Activated B cell treated with CpG ODN at 0.5 μM for 24 hours (primary cell): Measurements from ENCODE around the gene SHANK2. TPM values are rescaled to one million over a fixed set of nuclear protein-coding genes. Genes with fewer than 3 reads are reported as not detected.

Source experiments
- ATAC-seq: fragments of 200-7000 bp; cut with Tn5 transposase; one replicate; pipeline ENCODE4 v1.10.0; 2021; ENCODE audit warnings: low read depth, mild to moderate bottlenecking, moderate library complexity
- CTCF ChIA-PET: fragments of 350-600 bp; sonication (Branson Sonifier 250); formaldehyde crosslinking; loops from one replicate; lab custom pipeline; 2021; ENCODE audit warnings: antibody characterized with exemption; lab: Charles Lee
- POLR2A ChIA-PET: fragments of 350-600 bp; sonication (Branson Sonifier 250); formaldehyde crosslinking; loops from one replicate; lab custom pipeline; 2021; ENCODE audit warnings: antibody characterized with exemption; lab: Charles Lee
- DNase-seq: peaks from one replicate; pipeline ENCODE4 v3.0.0; 2022
- H3K27ac Mint-ChIP-seq: one replicate; pipeline ENCODE4 v1.8.0; 2020; ENCODE audit warnings: mixed read lengths
- H3K27me3 Mint-ChIP-seq: one replicate; pipeline ENCODE4 v1.8.0; 2021; ENCODE audit warnings: mixed read lengths
- H3K36me3 Mint-ChIP-seq: one replicate; pipeline ENCODE4 v1.8.0; 2021; ENCODE audit warnings: low read depth, mixed read lengths
- H3K4me1 Mint-ChIP-seq: one replicate; pipeline ENCODE4 v1.8.0; 2021; ENCODE audit warnings: mixed read lengths
- H3K4me3 Mint-ChIP-seq: one replicate; pipeline ENCODE4 v1.8.0; 2020; ENCODE audit warnings: mild to moderate bottlenecking, mixed read lengths
- H3K9me3 Mint-ChIP-seq: one replicate; pipeline ENCODE4 v1.8.0; 2020; ENCODE audit warnings: mixed read lengths
- intact Hi-C: fragments of 100-400 bp; cut with micrococcal nuclease; formaldehyde crosslinking; loops from one replicate; pipeline ENCODE4 v1.15.1; 2024
- total RNA-seq: library from RNA; stranded (reverse); gene quantifications from 2 replicates; pipeline ENCODE4 v1.2.3, GENCODE V29; 2022
- TF ChIP-seq, protein P1 (sequence below): fragments of 200-600 bp; IDR thresholded peaks from one replicate; pipeline ENCODE4 v1.8.0; 2022; ENCODE audit warnings: antibody characterized with exemption, mild to moderate bottlenecking

SHANK2 gene
- total RNA-seq, 1 donor from 2014 or later = 0.24 TPM

DNA sequence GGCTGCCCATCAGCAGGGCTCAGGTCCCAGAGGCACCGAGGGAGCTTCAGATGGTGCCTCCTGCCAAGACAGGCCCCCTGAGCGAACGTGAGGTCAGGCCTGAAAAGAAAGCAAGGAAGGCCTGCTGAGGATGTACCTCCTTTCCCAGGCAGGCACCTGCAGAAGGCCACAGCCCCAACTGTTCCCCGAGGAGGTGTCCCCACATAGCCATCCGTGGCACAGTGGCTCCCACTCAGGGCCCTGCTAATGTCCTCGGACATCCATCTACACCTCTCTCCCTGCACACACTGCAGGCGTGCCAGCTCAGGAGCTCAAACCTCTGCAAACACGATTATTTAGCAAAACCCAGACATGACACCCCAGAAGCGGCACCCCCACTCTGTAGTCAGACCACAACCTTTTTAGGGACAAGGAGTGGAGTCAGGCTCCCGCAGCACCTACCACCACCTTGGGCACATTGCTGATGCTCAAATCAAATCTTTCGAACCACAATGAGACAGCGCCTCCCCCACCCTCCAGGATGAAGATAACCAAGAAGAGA is 36.9 kb downstream of the SHANK2 start:
- intact Hi-C loops = no loop called here
- Mint-ChIP-seq H3K9me3 (no peaks in the 10 kb centered on the region), H3K4me1 (no peaks in the 10 kb centered on the region), H3K27ac (no peak overlapping the region), H3K4me3 (no peak overlapping the region), H3K27me3 (peaks cover 6% of the 10 kb centered on the region), H3K36me3 (no peaks in the 10 kb centered on the region)
- TF ChIP-seq, protein P1, sequence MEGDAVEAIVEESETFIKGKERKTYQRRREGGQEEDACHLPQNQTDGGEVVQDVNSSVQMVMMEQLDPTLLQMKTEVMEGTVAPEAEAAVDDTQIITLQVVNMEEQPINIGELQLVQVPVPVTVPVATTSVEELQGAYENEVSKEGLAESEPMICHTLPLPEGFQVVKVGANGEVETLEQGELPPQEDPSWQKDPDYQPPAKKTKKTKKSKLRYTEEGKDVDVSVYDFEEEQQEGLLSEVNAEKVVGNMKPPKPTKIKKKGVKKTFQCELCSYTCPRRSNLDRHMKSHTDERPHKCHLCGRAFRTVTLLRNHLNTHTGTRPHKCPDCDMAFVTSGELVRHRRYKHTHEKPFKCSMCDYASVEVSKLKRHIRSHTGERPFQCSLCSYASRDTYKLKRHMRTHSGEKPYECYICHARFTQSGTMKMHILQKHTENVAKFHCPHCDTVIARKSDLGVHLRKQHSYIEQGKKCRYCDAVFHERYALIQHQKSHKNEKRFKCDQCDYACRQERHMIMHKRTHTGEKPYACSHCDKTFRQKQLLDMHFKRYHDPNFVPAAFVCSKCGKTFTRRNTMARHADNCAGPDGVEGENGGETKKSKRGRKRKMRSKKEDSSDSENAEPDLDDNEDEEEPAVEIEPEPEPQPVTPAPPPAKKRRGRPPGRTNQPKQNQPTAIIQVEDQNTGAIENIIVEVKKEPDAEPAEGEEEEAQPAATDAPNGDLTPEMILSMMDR = no peak
- ATAC-seq = no peak
- DNase-seq = no peak
- CTCF ChIA-PET = no interaction called here
- POLR2A ChIA-PET = no interaction called here

DNA sequence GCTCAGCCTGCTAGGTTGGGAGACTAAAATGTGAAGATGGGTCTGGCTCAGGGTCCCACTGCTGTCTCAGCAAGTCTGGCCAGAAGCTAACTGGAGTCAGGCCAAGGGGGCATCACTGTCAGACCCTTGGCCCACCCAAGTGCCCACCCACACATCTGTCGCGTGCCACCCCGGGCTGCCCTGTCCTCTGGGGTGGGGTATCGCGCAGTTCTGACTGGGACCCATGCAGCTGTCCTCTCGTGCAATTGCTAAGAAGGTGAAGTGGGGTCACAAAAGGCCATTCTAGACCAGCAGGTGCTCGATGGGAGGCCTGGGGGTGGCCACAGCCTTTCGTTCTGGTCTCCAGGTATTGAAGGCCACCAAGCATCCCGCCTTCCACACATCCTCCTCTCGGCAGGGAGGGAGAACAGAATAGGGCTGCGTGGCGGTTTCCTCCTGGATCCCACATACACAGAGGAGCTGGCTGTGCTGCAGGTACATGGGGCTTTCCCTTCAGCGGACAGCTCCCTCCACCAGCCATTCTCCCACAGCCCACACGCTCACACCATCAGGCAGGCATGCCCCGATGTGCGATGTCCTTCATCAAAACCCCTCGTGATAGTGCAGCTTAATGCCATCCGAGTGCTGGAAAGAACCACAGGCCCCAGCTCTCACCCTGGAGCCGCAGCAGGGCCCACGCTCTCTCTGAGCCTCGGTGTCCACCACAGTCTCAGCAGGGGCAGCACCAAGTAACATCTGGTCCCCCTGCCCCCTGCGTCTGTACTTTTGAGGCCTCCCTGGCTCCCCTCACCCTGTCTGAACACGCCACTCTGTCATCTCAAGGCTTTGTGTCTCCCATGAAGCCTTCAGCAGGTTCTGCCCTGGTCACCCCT is 37.6 kb downstream of the SHANK2 start:
- ChIA-PET POLR2A (no interaction called here), CTCF (no interaction called here)
- TF ChIP-seq, protein P1 = no peak
- peaks cover 7% of the 10 kb centered on the region for H3K27me3 Mint-ChIP-seq
- H3K9me3 Mint-ChIP-seq = no peaks in the 10 kb centered on the region
- H3K4me1 Mint-ChIP-seq = no peaks in the 10 kb centered on the region
- no peak overlapping the region for H3K4me3 Mint-ChIP-seq
- intact Hi-C loops = no loop called here
- no peaks in the 10 kb centered on the region for H3K36me3 Mint-ChIP-seq
- ATAC-seq (no peak), DNase-seq (no peak)
- H3K27ac Mint-ChIP-seq = no peak overlapping the region

DNA sequence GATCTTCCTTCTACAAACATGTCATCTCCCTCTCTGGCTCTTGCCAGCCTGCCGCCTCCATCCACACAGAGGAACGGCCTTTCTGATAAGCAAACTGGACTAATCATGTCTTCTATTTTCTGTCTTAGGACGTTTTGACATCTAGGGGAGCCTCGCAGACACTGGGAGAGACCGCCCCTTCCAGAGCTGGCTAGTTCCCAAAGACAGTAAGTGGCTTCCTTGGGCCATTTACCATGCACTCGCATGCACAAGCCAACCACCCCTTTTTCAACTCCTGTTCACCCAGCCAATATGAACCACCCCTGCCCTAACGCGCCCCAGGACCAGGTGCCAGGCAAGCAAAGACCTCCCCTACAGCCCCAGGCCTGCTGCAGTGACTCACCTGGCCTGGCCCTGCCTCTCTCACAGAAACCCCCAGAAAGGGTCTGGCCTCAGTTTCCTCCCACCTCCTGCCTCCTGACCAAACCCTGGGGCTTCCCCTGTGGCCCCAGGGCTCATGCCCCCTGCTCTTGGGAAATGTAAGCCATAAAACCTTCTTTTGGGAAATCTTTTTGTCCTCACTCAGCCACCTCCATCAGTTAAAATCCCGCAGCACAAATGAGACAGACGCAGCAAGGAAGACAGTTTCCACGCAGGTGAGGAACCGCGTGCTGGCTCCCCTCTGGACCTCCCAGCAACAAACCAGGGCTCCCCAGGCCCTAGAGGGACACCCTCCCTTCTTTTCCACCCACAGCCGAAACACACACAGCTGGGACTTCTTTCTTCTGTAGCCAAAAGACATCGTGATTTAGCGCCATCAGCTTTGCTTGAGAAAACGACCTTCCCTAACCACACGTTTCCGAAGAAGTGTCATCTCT is 38.5 kb downstream of the SHANK2 start:
- Mint-ChIP-seq H3K4me3 (no peak overlapping the region), H3K27me3 (peaks cover 7% of the 10 kb centered on the region), H3K27ac (no peak overlapping the region), H3K4me1 (no peaks in the 10 kb centered on the region), H3K36me3 (no peaks in the 10 kb centered on the region), H3K9me3 (peaks cover under 1% of the 10 kb centered on the region)
- intact Hi-C loops = no loop called here
- ChIA-PET CTCF (no interaction called here), POLR2A (no interaction called here)
- no peak for ATAC-seq
- DNase-seq = no peak
- TF ChIP-seq, protein P1 = no peak

DNA sequence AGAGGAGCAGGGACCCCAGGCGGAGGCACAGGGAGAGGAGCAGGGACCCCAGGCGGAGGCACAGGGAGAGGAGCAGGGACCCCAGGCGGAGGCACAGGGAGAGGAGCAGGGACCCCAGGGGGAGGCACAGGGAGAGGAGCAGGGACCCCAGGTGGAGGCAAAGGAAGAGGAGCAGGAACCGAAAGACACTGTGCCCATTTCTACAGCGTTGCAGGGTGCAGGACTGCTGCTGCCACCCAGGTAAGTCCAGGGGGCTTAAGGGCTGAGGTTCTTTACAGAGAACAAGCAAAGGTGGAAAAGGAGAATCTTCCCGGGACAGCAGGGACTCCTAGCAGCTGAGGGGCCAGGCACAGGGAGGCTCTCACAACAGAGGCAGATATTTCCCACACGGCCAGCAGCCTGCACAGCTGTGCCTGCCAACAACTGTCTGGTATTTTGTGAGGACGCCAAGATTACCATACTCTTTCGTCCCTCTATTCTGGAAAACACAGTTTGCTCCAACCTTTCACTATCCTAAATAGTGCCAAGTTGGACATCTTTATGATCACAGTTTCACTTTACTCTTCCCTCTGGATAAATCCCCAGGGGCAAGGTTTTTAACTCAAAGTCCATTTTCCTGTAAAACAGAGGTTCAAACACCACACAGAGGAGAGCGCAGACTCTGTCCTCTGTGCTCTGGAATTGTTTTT is 39.4 kb downstream of the SHANK2 start:
- peaks cover 5% of the 10 kb centered on the region for H3K9me3 Mint-ChIP-seq
- TF ChIP-seq, protein P1 = no peak
- H3K27me3 Mint-ChIP-seq = peaks cover 7% of the 10 kb centered on the region
- intact Hi-C loops = no loop called here
- ChIA-PET CTCF (no interaction called here), POLR2A (no interaction called here)
- H3K4me1 Mint-ChIP-seq = no peaks in the 10 kb centered on the region
- ATAC-seq (no peak), DNase-seq (no peak)
- H3K4me3 Mint-ChIP-seq = no peak overlapping the region
- no peaks in the 10 kb centered on the region for H3K36me3 Mint-ChIP-seq
- no peak overlapping the region for H3K27ac Mint-ChIP-seq
